CD4-positive, alpha-beta memory T cell (primary cell): ENCODE data around the gene MADCAM1. TPM values are rescaled to one million over a fixed set of nuclear protein-coding genes. Genes with fewer than 3 reads are reported as not detected.
A peak's percentile ranks its signal among the peaks of the same experiment; 100 is the strongest.

Experiments used
- CTCF ChIA-PET: fragments of 350-600 bp; sonication (Branson Sonifier 250); formaldehyde crosslinking; loops from one replicate; lab custom pipeline; 2021; ENCODE audit warnings: inconsistent platforms; ENCODE audit not compliant: partially characterized antibody; lab: Charles Lee
- POLR2A ChIA-PET: fragments of 350-600 bp; sonication (Branson Sonifier 250); formaldehyde crosslinking; loops from one replicate; lab custom pipeline; 2021; ENCODE audit not compliant: partially characterized antibody; lab: Charles Lee
- DNase-seq, 5 donors: peaks; one replicate each; pipeline versions ENCODE4 v3.0.0 to v3.0.0-alpha.2; 2020 to 2022; ENCODE audit warnings: mixed read lengths in 1 of 5
- H3K27ac ChIP-seq: one replicate; pipeline ENCODE4 v1.7.0; 2013; ENCODE audit warnings: low read depth, low read length
- H3K27me3 ChIP-seq: 2 replicates; pipeline ENCODE4 v1.7.0; 2013; ENCODE audit warnings: mild to moderate bottlenecking, low read length, moderate library complexity; ENCODE audit not compliant: insufficient read depth
- H3K36me3 ChIP-seq: 2 replicates; pipeline ENCODE4 v1.7.0; 2013; ENCODE audit warnings: mild to moderate bottlenecking, low read length, moderate library complexity; ENCODE audit not compliant: insufficient read depth
- H3K4me1 ChIP-seq: 2 replicates; pipeline ENCODE4 v1.7.0; 2013; ENCODE audit warnings: mild to moderate bottlenecking, low read length, moderate library complexity; ENCODE audit not compliant: insufficient read depth
- H3K4me3 ChIP-seq, 2 donors: one replicate each; pipeline ENCODE4 v1.7.0; 2013; ENCODE audit warnings: low read length in 2 of 2, mild to moderate bottlenecking in 1 of 2
- H3K9me3 ChIP-seq, 2 donors: one replicate each; pipeline ENCODE4 v1.7.0; 2013; ENCODE audit warnings: low read length in 2 of 2, control low read depth in 1 of 2; ENCODE audit not compliant: control insufficient read depth in 1 of 2
- H3K27ac Mint-ChIP-seq, 7 donors: one replicate each; pipeline ENCODE4 v1.8.0; 2020 to 2021; ENCODE audit warnings: mixed read lengths in 7 of 7, mild to moderate bottlenecking in 6 of 7, inconsistent platforms in 3 of 7, moderate library complexity in 3 of 7
- H3K27me3 Mint-ChIP-seq, 2 donors: one replicate each; pipeline ENCODE4 v1.8.0; 2020 to 2021; ENCODE audit warnings: mixed read lengths in 2 of 2
- H3K36me3 Mint-ChIP-seq, 2 donors: one replicate each; pipeline ENCODE4 v1.8.0; 2020 to 2021; ENCODE audit warnings: mixed read lengths in 2 of 2, inconsistent platforms in 1 of 2, mild to moderate bottlenecking in 1 of 2
- H3K4me1 Mint-ChIP-seq, 4 donors: one replicate each; pipeline ENCODE4 v1.8.0; 2020 to 2021; ENCODE audit warnings: mixed read lengths in 4 of 4, mild to moderate bottlenecking in 1 of 4
- H3K4me3 Mint-ChIP-seq, 8 donors: one replicate each; pipeline ENCODE4 v1.8.0; 2020 to 2021; ENCODE audit warnings: mixed read lengths in 8 of 8, mild to moderate bottlenecking in 7 of 8, moderate library complexity in 6 of 8, inconsistent platforms in 3 of 8
- H3K9me3 Mint-ChIP-seq, 8 donors: one replicate each; pipeline ENCODE4 v1.8.0; 2020 to 2021; ENCODE audit warnings: mixed read lengths in 8 of 8, mild to moderate bottlenecking in 5 of 8, inconsistent platforms in 3 of 8, moderate library complexity in 1 of 8
- intact Hi-C: fragments of 100-400 bp; cut with micrococcal nuclease; formaldehyde crosslinking; loops from one replicate; pipeline ENCODE4 v1.15.1; 2023
- polyA plus RNA-seq, 2 donors: library from polyadenylated mRNA; unstranded; fragments of 300-500 nt; fragmentation: Illumina TruSeq; gene quantifications; one replicate each; pipeline ENCODE4 v1.2.3, GENCODE V29; 2021
- total RNA-seq, 2 experiments: library from RNA; stranded (reverse); gene quantifications; one replicate each; pipeline ENCODE4 v1.2.3, GENCODE V29; 2021

MADCAM1 gene
- total and polyA plus RNA-seq, 4 experiments from 2014 or later, result 0.11 to 1.9 (median 0.88) TPM

DNA sequence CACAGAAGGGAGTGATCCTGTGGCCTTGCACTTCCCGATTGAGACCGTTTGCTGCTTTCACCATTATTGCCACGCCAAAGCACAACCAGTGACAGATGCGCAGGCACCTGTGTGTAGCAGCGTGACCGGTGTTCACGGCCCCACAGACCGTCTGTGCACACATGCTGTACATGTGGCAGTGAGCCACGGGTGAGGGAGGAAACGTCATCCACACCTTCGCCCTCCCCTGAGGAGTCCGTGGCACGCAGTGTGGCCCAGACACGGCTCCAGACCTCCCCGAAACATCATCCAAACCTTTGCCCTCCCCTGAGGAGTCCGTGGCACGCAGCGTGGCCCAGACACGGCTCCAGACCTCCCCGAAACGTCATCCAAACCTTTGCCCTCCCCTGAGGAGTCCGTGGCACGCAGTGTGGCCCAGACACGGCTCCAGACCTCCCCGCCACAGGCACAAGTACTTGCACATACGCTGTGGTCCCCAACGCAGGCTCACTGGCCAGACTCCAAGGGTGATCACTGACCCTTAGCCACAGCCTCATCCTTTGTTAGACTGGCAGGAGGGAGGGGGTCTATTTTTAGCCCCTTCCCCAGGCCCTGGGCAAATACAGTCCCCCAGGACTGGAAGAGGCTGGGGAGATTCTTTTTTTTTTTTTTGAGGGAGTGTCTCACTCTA is 27.6 kb upstream of the MADCAM1 start:
- no peaks in the 10 kb centered on the region for H3K4me1 ChIP-seq
- CTCF ChIA-PET, result no interaction called here
- peak overlapping the region in 1 of 7 donors; percentile 81 for H3K27ac Mint-ChIP-seq

DNA sequence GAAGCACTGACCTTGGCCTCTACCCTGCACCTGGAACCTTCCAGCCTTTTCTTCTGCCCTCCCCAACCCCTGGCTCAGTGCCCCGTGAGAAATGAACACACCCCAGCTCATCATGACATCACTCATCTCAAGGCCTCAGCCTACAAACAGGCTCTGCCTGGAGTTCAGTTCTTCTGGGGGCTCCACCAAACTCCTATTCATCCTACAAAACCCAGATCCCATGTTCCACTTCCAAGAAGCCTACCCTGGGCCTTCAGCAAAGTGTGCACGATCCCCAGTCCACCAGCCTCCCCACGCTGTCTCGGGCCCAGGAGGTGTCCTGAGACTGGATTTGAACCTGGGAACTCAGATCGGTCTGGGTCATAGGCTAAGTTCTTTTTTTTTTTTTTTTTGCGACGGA is 26.5 kb upstream of the MADCAM1 start:
- CTCF ChIA-PET, result no interaction called here
- H3K27ac ChIP-seq, result no peak overlapping the region

More for the DNA sequence above, 27.6 kb upstream of the MADCAM1 start:
- H3K36me3 ChIP-seq, result no peaks in the 10 kb centered on the region
- H3K27me3 ChIP-seq, result no peaks in the 10 kb centered on the region
- H3K4me1 Mint-ChIP-seq, result no peaks in the 10 kb centered on the region
- no peak overlapping the region for H3K27ac ChIP-seq
- DNase-seq, result no peak
- H3K4me3 ChIP-seq, result no peak overlapping the region
- POLR2A ChIA-PET, result no interaction called here
- H3K9me3 Mint-ChIP-seq, result no peaks in the 10 kb centered on the region
- intact Hi-C loops, result no loop called here
- no peaks in the 10 kb centered on the region for H3K36me3 Mint-ChIP-seq
- no peaks in the 10 kb centered on the region for H3K9me3 ChIP-seq
- H3K27me3 Mint-ChIP-seq, result peaks cover 0 to 2% of the 10 kb centered on the region in 2 donors
- H3K4me3 Mint-ChIP-seq, result no peak overlapping the region

DNA sequence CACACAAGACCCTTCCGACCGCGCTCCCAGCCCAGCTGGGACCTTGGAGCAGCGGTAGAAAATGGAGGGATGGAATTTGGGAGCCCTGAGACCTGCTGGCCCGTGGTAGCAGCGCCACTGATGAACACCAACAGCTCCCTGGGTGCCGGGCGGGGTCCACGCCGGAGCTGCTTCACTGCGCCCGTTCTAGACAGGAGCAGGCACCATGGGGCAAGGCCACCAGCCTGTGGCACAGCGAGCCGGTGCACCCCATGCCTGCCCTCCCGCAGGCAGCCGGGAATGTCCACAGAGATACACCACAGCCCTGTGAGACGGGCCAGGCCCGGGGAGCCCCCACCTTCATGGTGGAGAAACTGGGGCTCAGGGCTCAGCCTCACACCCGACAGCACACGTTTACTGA is 25.6 kb upstream of the MADCAM1 start:
- POLR2A ChIA-PET, result no interaction called here
- no peak overlapping the region for H3K27ac Mint-ChIP-seq

More for the DNA sequence above, 26.5 kb upstream of the MADCAM1 start:
- H3K36me3 Mint-ChIP-seq, result no peaks in the 10 kb centered on the region
- H3K9me3 ChIP-seq, result no peaks in the 10 kb centered on the region
- H3K27me3 Mint-ChIP-seq, result peaks cover 0 to 2% of the 10 kb centered on the region in 2 donors
- no peak overlapping the region for H3K27ac Mint-ChIP-seq
- H3K36me3 ChIP-seq, result no peaks in the 10 kb centered on the region
- no peaks in the 10 kb centered on the region for H3K9me3 Mint-ChIP-seq
- DNase-seq, result no peak
- intact Hi-C loops, result no loop called here
- POLR2A ChIA-PET, result no interaction called here
- no peak overlapping the region for H3K4me3 Mint-ChIP-seq
- H3K4me1 ChIP-seq, result no peaks in the 10 kb centered on the region
- no peaks in the 10 kb centered on the region for H3K27me3 ChIP-seq
- H3K4me3 ChIP-seq, result no peak overlapping the region
- no peaks in the 10 kb centered on the region for H3K4me1 Mint-ChIP-seq

DNA sequence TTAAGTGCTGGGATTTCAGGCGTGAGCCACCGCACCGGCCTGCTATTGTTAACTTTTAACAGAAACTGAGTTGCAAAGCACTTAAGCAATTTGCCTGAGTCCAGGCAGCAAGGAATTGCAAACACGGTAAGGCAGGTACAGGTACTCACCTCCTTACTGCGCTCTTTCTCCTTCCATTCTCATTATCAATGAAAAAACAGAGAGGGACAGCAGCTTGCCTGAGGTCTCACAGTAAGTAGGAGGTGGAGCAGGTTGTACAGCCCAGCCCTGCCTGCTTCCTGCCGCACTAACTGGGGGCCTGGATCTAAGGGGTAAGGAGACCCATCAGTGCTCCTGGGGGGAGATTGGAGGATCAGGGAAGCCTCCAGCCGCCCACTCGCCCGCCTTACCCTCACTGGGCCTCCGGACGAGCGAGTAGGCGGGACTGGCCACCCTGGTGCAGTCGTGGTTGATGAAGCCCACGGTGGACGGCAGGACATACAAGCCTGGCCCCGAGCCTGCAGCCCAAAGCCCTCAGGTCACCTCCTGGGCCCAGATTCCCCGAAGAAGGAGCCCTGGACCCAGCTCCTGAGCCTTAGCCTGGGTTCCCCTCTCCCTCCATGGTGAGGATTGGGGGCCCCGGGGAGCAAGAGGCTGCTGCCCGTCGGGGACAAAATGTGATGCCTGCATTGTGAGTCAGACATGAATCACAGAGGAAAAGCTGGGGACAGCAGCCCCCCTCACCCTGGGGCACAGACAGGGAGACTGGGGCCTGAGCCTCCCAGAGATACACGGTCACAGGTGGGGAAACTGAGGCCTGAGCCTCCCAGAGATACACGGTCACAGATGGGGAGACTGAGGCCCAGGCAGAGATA is 24.1 kb upstream of the MADCAM1 start:
- Mint-ChIP-seq H3K27me3 (peaks cover 2 to 3% of the 10 kb centered on the region in 2 donors), H3K36me3 (no peaks in the 10 kb centered on the region), H3K27ac (no peak overlapping the region), H3K4me3 (no peak overlapping the region), H3K4me1 (peaks cover 0 to 2% (median 0%) of the 10 kb centered on the region in 4 donors), H3K9me3 (no peaks in the 10 kb centered on the region)
- intact Hi-C loops, result no loop called here
- Histone ChIP-seq H3K9me3 (no peaks in the 10 kb centered on the region), H3K4me3 (no peak overlapping the region), H3K4me1 (no peaks in the 10 kb centered on the region), H3K27ac (no peak overlapping the region), H3K36me3 (no peaks in the 10 kb centered on the region), H3K27me3 (no peaks in the 10 kb centered on the region)
- ChIA-PET POLR2A (no interaction called here), CTCF (no interaction called here)
- no peak for DNase-seq

More for the DNA sequence above, 25.6 kb upstream of the MADCAM1 start:
- DNase-seq, result no peak
- intact Hi-C loops, result no loop called here
- CTCF ChIA-PET, result no interaction called here
- Histone ChIP-seq H3K27me3 (no peaks in the 10 kb centered on the region), H3K27ac (no peak overlapping the region), H3K4me3 (no peak overlapping the region), H3K36me3 (no peaks in the 10 kb centered on the region), H3K9me3 (no peaks in the 10 kb centered on the region), H3K4me1 (no peaks in the 10 kb centered on the region)
- Mint-ChIP-seq H3K27me3 (peaks cover 2 to 3% of the 10 kb centered on the region in 2 donors), H3K4me1 (peaks cover 0 to 2% (median 0%) of the 10 kb centered on the region in 4 donors), H3K36me3 (no peaks in the 10 kb centered on the region), H3K9me3 (no peaks in the 10 kb centered on the region), H3K4me3 (no peak overlapping the region)

DNA sequence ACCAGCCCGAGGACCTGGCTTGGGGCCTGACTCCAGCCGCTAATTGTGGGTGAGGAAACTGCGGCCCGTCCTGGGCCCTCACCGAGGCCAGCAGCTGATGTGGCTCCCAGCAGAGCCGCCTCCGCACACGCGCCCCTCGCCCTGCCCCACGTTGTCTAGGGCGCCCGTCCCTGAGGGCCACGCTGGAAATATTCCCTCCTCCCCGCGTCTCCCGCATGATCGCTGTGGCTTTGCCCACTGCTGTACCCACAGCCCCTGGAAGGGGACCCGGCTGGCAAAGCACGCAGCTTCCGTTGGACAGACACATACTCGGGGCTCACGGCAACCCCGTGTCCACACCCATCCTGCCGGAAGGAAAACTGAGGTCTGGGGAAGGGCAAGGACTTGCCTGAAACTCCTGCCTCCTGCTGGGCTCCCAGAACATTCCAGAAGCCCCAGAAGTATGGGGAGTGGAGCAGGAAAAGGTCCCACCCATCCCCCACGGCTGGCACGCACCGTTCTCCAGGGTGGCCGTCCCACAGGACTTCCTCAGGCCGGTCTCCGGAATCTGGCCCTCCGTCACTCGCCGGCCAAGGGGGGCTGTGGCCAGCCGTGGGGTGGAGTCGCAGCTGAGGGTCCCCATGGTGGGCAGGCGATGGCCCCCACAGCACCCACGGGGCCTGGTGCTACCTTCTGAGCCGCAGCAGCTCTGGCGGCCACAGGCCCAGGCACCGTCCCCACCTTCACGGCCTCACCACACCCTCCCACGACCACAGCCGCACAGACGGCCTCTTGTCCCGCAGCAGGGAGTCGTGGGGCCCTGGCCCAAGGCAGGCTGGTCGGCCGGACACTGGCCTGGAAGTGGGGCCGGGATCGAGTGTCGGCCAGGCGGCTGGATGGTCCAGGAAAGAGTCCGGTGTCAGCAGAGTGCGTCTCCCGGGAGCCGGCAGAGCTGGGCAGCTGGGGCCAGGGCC is 21.9 kb upstream of the MADCAM1 start:
- ChIA-PET CTCF (no interaction called here), POLR2A (no interaction called here)
- peaks cover 0 to 2% (median 0%) of the 10 kb centered on the region in 4 donors for H3K4me1 Mint-ChIP-seq
- H3K4me3 ChIP-seq, result no peak overlapping the region
- H3K27me3 ChIP-seq, result no peaks in the 10 kb centered on the region
- no peaks in the 10 kb centered on the region for H3K36me3 ChIP-seq
- no peak for DNase-seq
- H3K27ac ChIP-seq, result no peak overlapping the region
- peaks cover 2 to 3% of the 10 kb centered on the region in 2 donors for H3K27me3 Mint-ChIP-seq
- intact Hi-C loops, result no loop called here
- no peaks in the 10 kb centered on the region for H3K9me3 Mint-ChIP-seq
- no peaks in the 10 kb centered on the region for H3K36me3 Mint-ChIP-seq
- no peaks in the 10 kb centered on the region for H3K4me1 ChIP-seq
- H3K27ac Mint-ChIP-seq, result no peak overlapping the region
- H3K4me3 Mint-ChIP-seq, result no peak overlapping the region
- no peaks in the 10 kb centered on the region for H3K9me3 ChIP-seq

DNA sequence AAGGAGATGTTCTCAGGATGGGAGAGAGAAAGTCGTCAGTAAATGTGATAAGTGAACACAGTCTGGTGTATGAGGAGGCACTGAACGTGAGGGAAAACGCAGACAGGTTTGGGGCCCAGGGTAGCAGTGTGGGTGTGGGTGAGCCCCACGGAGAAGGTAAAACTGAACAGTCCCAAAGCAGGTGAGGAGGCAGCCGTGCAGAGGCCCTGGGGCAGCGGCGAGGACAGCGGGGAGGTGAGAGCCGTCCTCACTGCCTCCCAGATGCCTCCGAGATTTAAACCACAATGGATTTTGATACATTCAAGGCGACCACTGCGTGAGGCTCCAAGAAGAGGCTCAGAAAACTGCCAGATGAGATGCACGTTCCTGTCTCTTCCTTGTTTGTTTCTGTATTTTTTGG is 20.9 kb upstream of the MADCAM1 start:
- Histone ChIP-seq H3K27ac (no peak overlapping the region), H3K4me3 (no peak overlapping the region), H3K36me3 (no peaks in the 10 kb centered on the region), H3K9me3 (no peaks in the 10 kb centered on the region), H3K4me1 (no peaks in the 10 kb centered on the region), H3K27me3 (no peaks in the 10 kb centered on the region)
- Mint-ChIP-seq H3K27ac (no peak overlapping the region), H3K4me1 (peaks cover 5 to 7% (median 7%) of the 10 kb centered on the region in 4 donors), H3K4me3 (no peak overlapping the region), H3K36me3 (peaks cover 0 to 2% of the 10 kb centered on the region in 2 donors), H3K9me3 (peaks cover 0 to 7% (median 4%) of the 10 kb centered on the region in 8 donors), H3K27me3 (peaks cover 2 to 3% of the 10 kb centered on the region in 2 donors)
- intact Hi-C loops, result no loop called here
- ChIA-PET POLR2A (no interaction called here), CTCF (no interaction called here)
- no peak for DNase-seq
